HCT116 (cell line): ENCODE measurements around the gene TMEM235. TPM values are rescaled to one million over a fixed set of nuclear protein-coding genes. Genes with fewer than 3 reads are reported as not detected.

Experiments
- ATAC-seq: fragments of 200-7000 bp; cut with Tn5 transposase; 2 replicates; pipeline ENCODE4 v1.9.1; 2020; ENCODE audit warnings: mild to moderate bottlenecking, moderate library complexity
- BruUV-seq: library from RNA; stranded (reverse); fragments of 400-500 nt; replicated peaks from 2 replicates; lab custom pipeline; 2021; lab: Mats Ljungman, UMichigan
- CTCF ChIA-PET: fragments of 300-600 bp; sonication (Branson Sonifier 250); formaldehyde crosslinking; loops from one replicate; lab custom pipeline; 2021; ENCODE audit warnings: antibody characterized with exemption; lab: Charles Lee
- POLR2A ChIA-PET: fragments of 300-600, 350-600 bp; sonication (Branson Sonifier 250); formaldehyde crosslinking; loops from one replicate; lab custom pipeline; 2021; ENCODE audit warnings: antibody characterized with exemption; lab: Charles Lee
- RAD21 ChIA-PET, 2 experiments: fragments of 300-600 bp; sonication (Branson Sonifier 250); formaldehyde crosslinking; loops; one replicate each; lab custom pipeline; 2023; ENCODE audit warnings: low total read pairs in 2 of 2; ENCODE audit not compliant: uncharacterized antibody in 2 of 2, unreplicated experiment in 2 of 2, low non-redundant PET in 1 of 2; lab: Charles Lee
- DNase-seq: peaks from one replicate; pipeline ENCODE4 v3.0.0-alpha.2; 2010; ENCODE audit warnings: low read depth, low spot score
- H2AFZ ChIP-seq: fragments of 200-600 bp; shearing (Covaris generic), sonication (generic); 2 replicates; pipeline ENCODE4 v1.6.1; 2017; ENCODE audit warnings: low read depth, mixed run types, mixed read lengths, antibody characterized with exemption, low read length; ENCODE audit not compliant: poor library complexity, severe bottlenecking
- H3K27ac ChIP-seq: 2 replicates; pipeline ENCODE4 v1.5.1; 2012; ENCODE audit warnings: low read depth, low read length
- H3K27me3 ChIP-seq: fragments of 200-600 bp; sonication (generic); 2 replicates; pipeline ENCODE4 v1.6.1; 2016; ENCODE audit warnings: mixed run types, low read length, mixed read lengths; ENCODE audit not compliant: insufficient read depth
- H3K36me3 ChIP-seq, 2 experiments: fragments of 200-500 bp in 1 of 2; fragments of 200-600 bp in 1 of 2; sonication (Bioruptor generic) in 1 of 2; sonication (generic) in 1 of 2; 2 replicates each; pipeline versions ENCODE4 v1.5.1 to v1.6.1; 2014 to 2016; ENCODE audit warnings: low read length in 2 of 2, inconsistent platforms in 1 of 2, mixed read lengths in 1 of 2, mixed run types in 1 of 2; ENCODE audit not compliant: insufficient read depth in 2 of 2, control insufficient read depth in 1 of 2
- H3K4me1 ChIP-seq, 2 experiments: fragments of 200-600 bp in 1 of 2; sonication (generic) in 1 of 2; 2 replicates each; pipeline versions ENCODE4 v1.5.1 to v1.6.1; 2012 to 2017; ENCODE audit warnings: low read length in 2 of 2, inconsistent platforms in 1 of 2, mild to moderate bottlenecking in 1 of 2, mixed read lengths in 1 of 2, mixed run types in 1 of 2, moderate library complexity in 1 of 2; ENCODE audit not compliant: insufficient read depth in 2 of 2, control insufficient read depth in 1 of 2
- H3K4me2 ChIP-seq: fragments of 200-600 bp; sonication (generic); 2 replicates; pipeline ENCODE4 v1.6.1; 2017; ENCODE audit warnings: mixed run types, low read length, mixed read lengths
- H3K4me3 ChIP-seq, 2 experiments: fragments of 200-600 bp in 1 of 2; sonication (generic) in 1 of 2; replicated peaks in 1 of 2; 2 replicates each; pipeline ENCODE4 v1.5.1; 2011 to 2016; ENCODE audit warnings: low read length in 2 of 2, control low read depth in 1 of 2, low read depth in 1 of 2, mild to moderate bottlenecking in 1 of 2, mixed read lengths in 1 of 2, mixed run types in 1 of 2
- H3K79me2 ChIP-seq: fragments of 200-600 bp; sonication (generic); 2 replicates; pipeline ENCODE4 v1.6.1; 2017; ENCODE audit warnings: mild to moderate bottlenecking, mixed run types, low read length, moderate library complexity, mixed read lengths; ENCODE audit not compliant: insufficient read depth
- H3K9ac ChIP-seq: fragments of 200-600 bp; sonication (generic); 2 replicates; pipeline ENCODE4 v1.6.1; 2016; ENCODE audit warnings: low read length, mixed read lengths
- H3K9me2 ChIP-seq: fragments of 200-600 bp; sonication (generic), shearing (Covaris generic); 2 replicates; pipeline ENCODE4 v1.6.1; 2017; ENCODE audit warnings: mixed run types, mild to moderate bottlenecking, moderate library complexity; ENCODE audit not compliant: insufficient read depth
- H3K9me3 ChIP-seq, 2 experiments: fragments of 200-500 bp in 1 of 2; fragments of 200-600 bp in 1 of 2; sonication (Bioruptor generic) in 1 of 2; sonication (generic) in 1 of 2; 2 replicates each; pipeline ENCODE4 v1.6.1; 2014 to 2017; ENCODE audit warnings: low read length in 2 of 2, mixed read lengths in 2 of 2, inconsistent platforms in 1 of 2, low read depth in 1 of 2, mild to moderate bottlenecking in 1 of 2, mixed run types in 1 of 2, moderate library complexity in 1 of 2; ENCODE audit not compliant: control insufficient read depth in 1 of 2, insufficient read depth in 1 of 2
- H4K20me1 ChIP-seq: fragments of 200-600 bp; sonication (generic), shearing (Covaris generic); 2 replicates; pipeline ENCODE4 v1.6.1; 2017; ENCODE audit warnings: mixed run types, mild to moderate bottlenecking, moderate library complexity; ENCODE audit not compliant: insufficient read depth
- CBX3 ChIP-seq: IDR thresholded peaks from 2 replicates; pipeline ENCODE4 v1.6.1; 2012; ENCODE audit warnings: low read depth
- ELF1 ChIP-seq: IDR thresholded peaks from 2 replicates; pipeline ENCODE4 v1.6.1; 2012; ENCODE audit warnings: low read depth, borderline replicate concordance
- FOSL1 ChIP-seq: IDR thresholded peaks from 2 replicates; pipeline ENCODE4 v1.6.1; 2012; ENCODE audit warnings: low read depth
- MAX ChIP-seq: IDR thresholded peaks from 2 replicates; pipeline ENCODE4 v1.6.1; 2012
- POLR2A ChIP-seq: IDR thresholded peaks from 2 replicates; pipeline ENCODE4 v1.7.0; 2011; ENCODE audit warnings: borderline replicate concordance; ENCODE audit not compliant: insufficient read depth, insufficient read length; ENCODE audit errors: extremely low read depth
- RAD21 ChIP-seq: IDR thresholded peaks from 2 replicates; pipeline ENCODE4 v1.6.1; 2012; ENCODE audit warnings: low read depth, mild to moderate bottlenecking
- SP1 ChIP-seq: IDR thresholded peaks from 2 replicates; pipeline ENCODE4 v1.6.1; 2012; ENCODE audit warnings: low read depth
- SRF ChIP-seq: IDR thresholded peaks from 2 replicates; pipeline ENCODE4 v1.6.1; 2012; ENCODE audit warnings: low read depth
- TCF7L2 ChIP-seq: IDR thresholded peaks from 2 replicates; pipeline ENCODE4 v1.7.0; 2011; ENCODE audit warnings: borderline replicate concordance, inconsistent platforms; ENCODE audit not compliant: insufficient read depth, insufficient read length; ENCODE audit errors: extremely low read depth
- YY1 ChIP-seq: IDR thresholded peaks from 2 replicates; pipeline ENCODE4 v1.6.1; 2011; ENCODE audit warnings: low read length, low read depth, moderate library complexity, mild to moderate bottlenecking; ENCODE audit not compliant: insufficient replicate concordance; ENCODE audit errors: extremely low read depth
- ZBTB33 ChIP-seq: IDR thresholded peaks from 2 replicates; pipeline ENCODE4 v1.6.1; 2011; ENCODE audit warnings: mild to moderate bottlenecking, low read length, moderate library complexity; ENCODE audit not compliant: insufficient replicate concordance; ENCODE audit errors: extremely low read depth
- ZFX ChIP-seq: fragments of 450-650 bp; IDR thresholded peaks from 2 replicates; pipeline ENCODE4 v1.6.1; 2017
- ZNF274 ChIP-seq: fragments of 200-500 bp; sonication (Bioruptor generic); IDR thresholded peaks from 2 replicates; pipeline ENCODE4 v1.6.1; 2014; ENCODE audit warnings: mild to moderate bottlenecking, low read depth, low read length, inconsistent platforms
- intact Hi-C: fragments of 100-400 bp; cut with micrococcal nuclease; formaldehyde crosslinking; loops from 2 replicates; pipeline ENCODE4 v1.10.0; 2022
- total RNA-seq: library from RNA; stranded (reverse); gene quantifications from one replicate; pipeline ENCODE4 v1.2.1, GENCODE V29; 2021; ENCODE audit not compliant: unreplicated experiment

The TMEM235 gene
- total RNA-seq, 1 experiment from 2014 or later, result not detected

GRCh38 chr17:78230252-78230962 lies 1.0 kb upstream of the TMEM235 start:
- Histone ChIP-seq H3K9ac (no peak overlapping the region), H3K4me1 (no peaks in the 10 kb centered on the region), H3K4me2 (no peak overlapping the region), H3K4me3 (no peak overlapping the region), H3K9me2 (no peaks in the 10 kb centered on the region), H3K36me3 (no peaks in the 10 kb centered on the region), H3K9me3 (no peaks in the 10 kb centered on the region), H3K79me2 (no peaks in the 10 kb centered on the region), H4K20me1 (no peaks in the 10 kb centered on the region), H3K27ac (no peak overlapping the region), H3K27me3 (no peaks in the 10 kb centered on the region), H2AFZ (no peak overlapping the region)
- intact Hi-C loops, result no loop called here
- no peak for TF ChIP-seq MAX
- no peak for TF ChIP-seq SRF
- TF ChIP-seq POLR2A, result no peak
- no peak for TF ChIP-seq ZNF274
- no peak for TF ChIP-seq TCF7L2
- no peak for TF ChIP-seq YY1
- no TSS peak for BruUV-seq
- ChIA-PET POLR2A (interaction anchor here (0.6 kb wide), 1 partner anchor 136 kb away, joined by 4 read pairs; no protein-coding TSS in a partner anchor), RAD21 (interaction anchor here in 1 of 2 experiments (0.7 kb wide), 1 partner anchor 189 kb away, joined by 3 read pairs; no protein-coding TSS in a partner anchor), CTCF (no interaction called here)
- ATAC-seq (no peak), DNase-seq (no peak)

- Histone ChIP-seq H3K9me2 (no peaks in the 10 kb centered on the region), H3K9ac (no peak overlapping the region), H2AFZ (no peak overlapping the region), H3K9me3 (no peaks in the 10 kb centered on the region), H3K27ac (no peak overlapping the region), H4K20me1 (no peaks in the 10 kb centered on the region), H3K27me3 (no peaks in the 10 kb centered on the region), H3K4me1 (no peaks in the 10 kb centered on the region), H3K36me3 (no peaks in the 10 kb centered on the region), H3K4me2 (no peak overlapping the region), H3K79me2 (no peaks in the 10 kb centered on the region), H3K4me3 (no peak overlapping the region)
- intact Hi-C loops, result no loop called here
- RAD21 ChIA-PET, result no interaction called here
- DNase-seq (no peak), ATAC-seq (no peak)
- BruUV-seq, result no TSS peak
- POLR2A ChIA-PET, result no interaction called here
- CTCF ChIA-PET, result no interaction called here
- TF ChIP-seq CBX3, result no peak
- TF ChIP-seq RAD21, result no peak
- TF ChIP-seq ZFX, result no peak
- TF ChIP-seq TCF7L2, result no peak
- no peak for TF ChIP-seq SP1
- TF ChIP-seq ELF1, result no peak
- TF ChIP-seq ZBTB33, result no peak
- TF ChIP-seq FOSL1, result no peak
These were observed 794 bp downstream of the TMEM235 start for GRCh38 chr17:78231991-78232858.
